ENCODE measurements around the gene TSC22D3.

DNA sequence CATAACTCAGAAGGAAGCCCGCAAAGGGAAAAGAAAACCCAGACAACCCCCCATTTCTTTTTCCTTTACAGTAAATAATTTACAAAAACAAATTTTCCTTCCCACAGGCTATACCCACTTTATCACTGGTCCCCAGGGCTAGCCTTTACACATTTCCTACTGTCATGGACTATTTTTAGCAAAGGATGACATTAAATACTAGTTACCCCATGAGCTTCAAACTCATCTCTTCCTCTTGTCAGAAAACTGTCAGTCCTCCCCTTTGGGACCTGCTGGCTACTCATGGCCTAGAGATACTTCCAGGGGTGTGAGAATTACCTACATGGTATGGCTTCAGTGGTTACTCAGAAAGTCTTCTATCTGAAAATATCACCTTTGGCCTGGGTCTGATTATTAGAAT is 11.9 kb downstream of the TSC22D3 start:
- TF ChIP-seq CTCF (IDR thresholded peaks at IDR 0.05; ENCODE audit: borderline replicate concordance, extremely low read depth, low read length, poor library complexity, severe bottlenecking) (no peak), EZH2 (IDR thresholded peaks at IDR 0.05; ENCODE audit: borderline replicate concordance, low read depth, low read length, severe bottlenecking) (no peak)
